Measurements from ENCODE around the gene NPR1. TPM values are rescaled to one million over a fixed set of nuclear protein-coding genes. Genes with fewer than 3 reads are reported as not detected.
"Not testable (repeated sequence)": the region's sequence is repeated elsewhere in the genome, so short reads cannot be mapped to it uniquely, and the experiment has no call there.

Gene NPR1
- total and polyA plus RNA-seq, 2 of the 4 experiments (the other 2 are of a cell fraction) = 0.02 TPM; not detected in 1

GRCh38 chr1:153640213-153640612, 38.3 kb upstream of the NPR1 start:
- H3K4ac ChIP-seq (ENCODE audit: low read depth, low read length); H3K27ac ChIP-seq (ENCODE audit: insufficient read depth, low read length); H3K4me2 ChIP-seq (ENCODE audit: low read depth, low read length); dilution Hi-C loops (cut with HindIII; ENCODE audit: low sequenced_read_pairs, unreplicated experiment); H4K8ac ChIP-seq (ENCODE audit: low read depth in 2 of 2, low read length in 2 of 2); H3K4me3 ChIP-seq (ENCODE audit: insufficient read depth, low read depth, low read length); ATAC-seq (ENCODE audit: low read depth); H4K91ac ChIP-seq (ENCODE audit: insufficient read depth, low read depth, low read length); H4K5ac ChIP-seq (ENCODE audit: low read depth, low read length); BruUV-seq (replicated peaks); H2BK5ac ChIP-seq (ENCODE audit: low read depth, low read length, poor library complexity, severe bottlenecking); intact Hi-C loops (cut with micrococcal nuclease); H3K4me1 ChIP-seq (ENCODE audit: control insufficient read depth, insufficient read depth, low read length); H3K9me3 ChIP-seq (ENCODE audit: control insufficient read depth, insufficient read depth, low read length); H2BK15ac ChIP-seq (ENCODE audit: low read depth, low read length); H2AK5ac ChIP-seq (ENCODE audit: low read depth, low read length); H3K23ac ChIP-seq (ENCODE audit: low read depth, low read length); H2BK20ac ChIP-seq (ENCODE audit: low read depth, low read length); H3K9ac ChIP-seq (ENCODE audit: low read depth, low read length); H2AK9ac ChIP-seq (replicated peaks; ENCODE audit: low read depth, low read length, poor library complexity); H3K14ac ChIP-seq (replicated peaks; ENCODE audit: low read depth, low read length); H3K18ac ChIP-seq (ENCODE audit: low read depth, low read length); H3K56ac ChIP-seq (ENCODE audit: extremely low read depth, insufficient read depth, low read length); H2AFZ ChIP-seq (replicated peaks; ENCODE audit: low read length, poor library complexity); DNase-seq; H2BK120ac ChIP-seq (ENCODE audit: low read depth, low read length); H3K27me3 ChIP-seq (ENCODE audit: control insufficient read depth, insufficient read depth, low read length); H3K9me1 ChIP-seq (ENCODE audit: insufficient read depth, low read length): not testable (repeated sequence)
- Histone ChIP-seq H4K20me1 (ENCODE audit: insufficient read depth, low read length) (peaks cover 27% of the 10 kb centered on the region), H3K79me1 (ENCODE audit: low read depth in 1 of 2, low read length in 2 of 2) (peaks cover 43 to 81% of the 10 kb centered on the region in 2 experiments), H3K36me3 (ENCODE audit: control insufficient read depth, insufficient read depth, low read length) (peaks cover 62% of the 10 kb centered on the region)
- in situ Hi-C loops (cut with MboI; ENCODE audit: low sequenced_read_pairs) = loop anchor here (10.0 kb wide), 1 partner anchor 125 kb away; no protein-coding TSS in a partner anchor
- no CpG with 5 or more reads among the region's 5 CpGs for WGBS, 2 experiments (ENCODE audit: extremely low coverage in 2 of 2, insufficient read length in 1 of 2)
- POLR2A ChIA-PET (ENCODE audit: unreplicated experiment) = interaction anchor here (0.7 kb wide), 1 partner anchor 518 kb away, joined by 9 read pairs; no protein-coding TSS in a partner anchor
- CTCF ChIA-PET = interaction anchor here (1.1 kb wide), 1 partner anchor 68 kb away, joined by 3 read pairs; no protein-coding TSS in a partner anchor
